HCT116 (cell line): ENCODE measurements around the gene UBE2S. TPM values are rescaled to one million over a fixed set of nuclear protein-coding genes. Genes with fewer than 3 reads are reported as not detected.

Experiments
- ATAC-seq: fragments of 200-7000 bp; cut with Tn5 transposase; 2 replicates; pipeline ENCODE4 v1.9.1; 2020; ENCODE audit warnings: mild to moderate bottlenecking, moderate library complexity
- BruUV-seq: library from RNA; stranded (reverse); fragments of 400-500 nt; replicated peaks from 2 replicates; lab custom pipeline; 2021; lab: Mats Ljungman, UMichigan
- CTCF ChIA-PET: fragments of 300-600 bp; sonication (Branson Sonifier 250); formaldehyde crosslinking; loops from one replicate; lab custom pipeline; 2021; ENCODE audit warnings: antibody characterized with exemption; lab: Charles Lee
- POLR2A ChIA-PET: fragments of 300-600, 350-600 bp; sonication (Branson Sonifier 250); formaldehyde crosslinking; loops from one replicate; lab custom pipeline; 2021; ENCODE audit warnings: antibody characterized with exemption; lab: Charles Lee
- RAD21 ChIA-PET, 2 experiments: fragments of 300-600 bp; sonication (Branson Sonifier 250); formaldehyde crosslinking; loops; one replicate each; lab custom pipeline; 2023; ENCODE audit warnings: low total read pairs in 2 of 2; ENCODE audit not compliant: uncharacterized antibody in 2 of 2, unreplicated experiment in 2 of 2, low non-redundant PET in 1 of 2; lab: Charles Lee
- DNase-seq: peaks from one replicate; pipeline ENCODE4 v3.0.0-alpha.2; 2010; ENCODE audit warnings: low read depth, low spot score
- H2AFZ ChIP-seq: fragments of 200-600 bp; shearing (Covaris generic), sonication (generic); 2 replicates; pipeline ENCODE4 v1.6.1; 2017; ENCODE audit warnings: low read depth, mixed run types, mixed read lengths, antibody characterized with exemption, low read length; ENCODE audit not compliant: poor library complexity, severe bottlenecking
- H3K27ac ChIP-seq: 2 replicates; pipeline ENCODE4 v1.5.1; 2012; ENCODE audit warnings: low read depth, low read length
- H3K27me3 ChIP-seq: fragments of 200-600 bp; sonication (generic); 2 replicates; pipeline ENCODE4 v1.6.1; 2016; ENCODE audit warnings: mixed run types, low read length, mixed read lengths; ENCODE audit not compliant: insufficient read depth
- H3K36me3 ChIP-seq, 2 experiments: fragments of 200-500 bp in 1 of 2; fragments of 200-600 bp in 1 of 2; sonication (Bioruptor generic) in 1 of 2; sonication (generic) in 1 of 2; 2 replicates each; pipeline versions ENCODE4 v1.5.1 to v1.6.1; 2014 to 2016; ENCODE audit warnings: low read length in 2 of 2, inconsistent platforms in 1 of 2, mixed read lengths in 1 of 2, mixed run types in 1 of 2; ENCODE audit not compliant: insufficient read depth in 2 of 2, control insufficient read depth in 1 of 2
- H3K4me1 ChIP-seq, 2 experiments: fragments of 200-600 bp in 1 of 2; sonication (generic) in 1 of 2; 2 replicates each; pipeline versions ENCODE4 v1.5.1 to v1.6.1; 2012 to 2017; ENCODE audit warnings: low read length in 2 of 2, inconsistent platforms in 1 of 2, mild to moderate bottlenecking in 1 of 2, mixed read lengths in 1 of 2, mixed run types in 1 of 2, moderate library complexity in 1 of 2; ENCODE audit not compliant: insufficient read depth in 2 of 2, control insufficient read depth in 1 of 2
- H3K4me2 ChIP-seq: fragments of 200-600 bp; sonication (generic); 2 replicates; pipeline ENCODE4 v1.6.1; 2017; ENCODE audit warnings: mixed run types, low read length, mixed read lengths
- H3K4me3 ChIP-seq, 2 experiments: fragments of 200-600 bp in 1 of 2; sonication (generic) in 1 of 2; replicated peaks in 1 of 2; 2 replicates each; pipeline ENCODE4 v1.5.1; 2011 to 2016; ENCODE audit warnings: low read length in 2 of 2, control low read depth in 1 of 2, low read depth in 1 of 2, mild to moderate bottlenecking in 1 of 2, mixed read lengths in 1 of 2, mixed run types in 1 of 2
- H3K79me2 ChIP-seq: fragments of 200-600 bp; sonication (generic); 2 replicates; pipeline ENCODE4 v1.6.1; 2017; ENCODE audit warnings: mild to moderate bottlenecking, mixed run types, low read length, moderate library complexity, mixed read lengths; ENCODE audit not compliant: insufficient read depth
- H3K9ac ChIP-seq: fragments of 200-600 bp; sonication (generic); 2 replicates; pipeline ENCODE4 v1.6.1; 2016; ENCODE audit warnings: low read length, mixed read lengths
- H3K9me2 ChIP-seq: fragments of 200-600 bp; sonication (generic), shearing (Covaris generic); 2 replicates; pipeline ENCODE4 v1.6.1; 2017; ENCODE audit warnings: mixed run types, mild to moderate bottlenecking, moderate library complexity; ENCODE audit not compliant: insufficient read depth
- H3K9me3 ChIP-seq, 2 experiments: fragments of 200-500 bp in 1 of 2; fragments of 200-600 bp in 1 of 2; sonication (Bioruptor generic) in 1 of 2; sonication (generic) in 1 of 2; 2 replicates each; pipeline ENCODE4 v1.6.1; 2014 to 2017; ENCODE audit warnings: low read length in 2 of 2, mixed read lengths in 2 of 2, inconsistent platforms in 1 of 2, low read depth in 1 of 2, mild to moderate bottlenecking in 1 of 2, mixed run types in 1 of 2, moderate library complexity in 1 of 2; ENCODE audit not compliant: control insufficient read depth in 1 of 2, insufficient read depth in 1 of 2
- H4K20me1 ChIP-seq: fragments of 200-600 bp; sonication (generic), shearing (Covaris generic); 2 replicates; pipeline ENCODE4 v1.6.1; 2017; ENCODE audit warnings: mixed run types, mild to moderate bottlenecking, moderate library complexity; ENCODE audit not compliant: insufficient read depth
- JUND ChIP-seq: IDR thresholded peaks from 2 replicates; pipeline ENCODE4 v1.6.1; 2012
- RAD21 ChIP-seq: IDR thresholded peaks from 2 replicates; pipeline ENCODE4 v1.6.1; 2012; ENCODE audit warnings: low read depth, mild to moderate bottlenecking
- SRF ChIP-seq: IDR thresholded peaks from 2 replicates; pipeline ENCODE4 v1.6.1; 2012; ENCODE audit warnings: low read depth
- YY1 ChIP-seq: IDR thresholded peaks from 2 replicates; pipeline ENCODE4 v1.6.1; 2011; ENCODE audit warnings: low read length, low read depth, moderate library complexity, mild to moderate bottlenecking; ENCODE audit not compliant: insufficient replicate concordance; ENCODE audit errors: extremely low read depth
- ZNF274 ChIP-seq: fragments of 200-500 bp; sonication (Bioruptor generic); IDR thresholded peaks from 2 replicates; pipeline ENCODE4 v1.6.1; 2014; ENCODE audit warnings: mild to moderate bottlenecking, low read depth, low read length, inconsistent platforms
- intact Hi-C: fragments of 100-400 bp; cut with micrococcal nuclease; formaldehyde crosslinking; loops from 2 replicates; pipeline ENCODE4 v1.10.0; 2022
- total RNA-seq: library from RNA; stranded (reverse); gene quantifications from one replicate; pipeline ENCODE4 v1.2.1, GENCODE V29; 2021; ENCODE audit not compliant: unreplicated experiment
- TF ChIP-seq, protein P1 (sequence below): IDR thresholded peaks from 2 replicates; pipeline ENCODE4 v1.6.1; 2011; ENCODE audit warnings: mild to moderate bottlenecking, low read length, moderate library complexity; ENCODE audit not compliant: insufficient replicate concordance; ENCODE audit errors: extremely low read depth
- TF ChIP-seq, protein P2 (sequence below): IDR thresholded peaks from 2 replicates; pipeline ENCODE4 v1.6.1; 2012

The UBE2S gene
- total RNA-seq, 1 experiment from 2014 or later = 515 TPM

DNA sequence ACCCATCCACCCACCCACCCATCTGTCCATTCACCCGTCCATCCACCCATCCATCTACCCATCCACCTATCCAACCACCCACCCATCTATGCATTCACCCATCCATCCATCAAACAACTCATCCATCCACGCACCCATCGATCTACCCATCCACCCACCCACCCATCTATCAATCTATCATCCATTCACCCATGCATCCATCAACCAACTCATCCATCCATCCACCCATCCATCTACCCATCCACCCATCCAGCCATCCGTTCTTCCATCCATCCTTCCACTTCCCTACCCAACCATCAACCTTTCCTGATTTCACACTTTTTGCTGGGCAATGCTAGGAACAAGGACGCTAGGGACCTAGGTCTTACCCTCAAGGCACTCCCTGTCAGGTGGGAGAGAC lies 25.6 kb downstream of the UBE2S start:
- ATAC-seq (no peak), DNase-seq (no peak)
- Histone ChIP-seq H3K36me3 (peaks cover 2 to 11% of the 10 kb centered on the region in 2 experiments; a peak in 2 of 4 replicates), H3K9me2 (no peaks in the 10 kb centered on the region), H3K9ac (no peak overlapping the region), H3K4me1 (peaks cover 1 to 33% of the 10 kb centered on the region in 2 experiments; a peak in 3 of 4 replicates), H2AFZ (no peak overlapping the region), H3K4me3 (no peak overlapping the region), H3K27ac (no peak overlapping the region), H3K4me2 (peak overlapping the region; percentile 95; the same call in 1 of the 2 replicates), H3K27me3 (no peaks in the 10 kb centered on the region), H4K20me1 (peaks cover 7% of the 10 kb centered on the region; the same call in 1 of the 2 replicates), H3K9me3 (no peaks in the 10 kb centered on the region), H3K79me2 (peaks cover 38% of the 10 kb centered on the region)
- BruUV-seq = no TSS peak
- RAD21 ChIA-PET = no interaction called here
- intact Hi-C loops = loop anchor here (5.0 kb wide), 1 partner anchor 80 kb away; no protein-coding TSS in a partner anchor
- POLR2A ChIA-PET = interaction anchor here (0.6 kb wide), 1 partner anchor 243 kb away, joined by 3 read pairs; the partner anchor contains the start of gene ZNF784
- TF ChIP-seq ZNF274 (no peak), JUND (no peak)
- CTCF ChIA-PET = no interaction called here

DNA sequence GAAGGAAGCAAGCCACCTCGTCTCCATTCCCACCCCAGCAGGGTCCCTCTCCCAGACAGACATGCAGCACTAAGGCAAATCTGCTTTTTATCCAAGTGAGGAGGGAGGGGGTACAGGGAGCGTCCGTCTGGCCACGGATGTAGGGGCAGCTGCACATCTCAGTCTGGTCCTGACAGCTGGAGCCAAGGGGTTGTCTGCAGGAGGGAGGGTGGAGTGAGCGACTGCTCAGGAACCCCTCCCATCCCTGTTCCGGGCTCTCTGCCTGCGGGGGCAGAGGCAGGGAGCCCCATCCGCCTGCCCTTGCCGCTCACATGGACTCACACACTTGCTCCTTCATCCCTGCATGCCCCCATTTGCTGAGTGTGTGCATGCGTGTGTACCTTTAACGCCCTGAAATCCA lies 28.4 kb downstream of the UBE2S start:
- Histone ChIP-seq H3K4me1 (peaks cover 14 to 45% of the 10 kb centered on the region in 2 experiments; a peak in 3 of 4 replicates), H3K27me3 (no peaks in the 10 kb centered on the region), H3K4me2 (no peak overlapping the region), H3K9me3 (no peaks in the 10 kb centered on the region), H3K9ac (no peak overlapping the region), H3K9me2 (no peaks in the 10 kb centered on the region), H4K20me1 (no peaks in the 10 kb centered on the region), H3K79me2 (peaks cover 18% of the 10 kb centered on the region), H3K27ac (no peak overlapping the region), H3K4me3 (no peak overlapping the region), H2AFZ (no peak overlapping the region), H3K36me3 (no peaks in the 10 kb centered on the region)
- TF ChIP-seq ZNF274 = no peak
- no peak for TF ChIP-seq YY1
- TF ChIP-seq RAD21 = no peak
- TF ChIP-seq, protein P1, sequence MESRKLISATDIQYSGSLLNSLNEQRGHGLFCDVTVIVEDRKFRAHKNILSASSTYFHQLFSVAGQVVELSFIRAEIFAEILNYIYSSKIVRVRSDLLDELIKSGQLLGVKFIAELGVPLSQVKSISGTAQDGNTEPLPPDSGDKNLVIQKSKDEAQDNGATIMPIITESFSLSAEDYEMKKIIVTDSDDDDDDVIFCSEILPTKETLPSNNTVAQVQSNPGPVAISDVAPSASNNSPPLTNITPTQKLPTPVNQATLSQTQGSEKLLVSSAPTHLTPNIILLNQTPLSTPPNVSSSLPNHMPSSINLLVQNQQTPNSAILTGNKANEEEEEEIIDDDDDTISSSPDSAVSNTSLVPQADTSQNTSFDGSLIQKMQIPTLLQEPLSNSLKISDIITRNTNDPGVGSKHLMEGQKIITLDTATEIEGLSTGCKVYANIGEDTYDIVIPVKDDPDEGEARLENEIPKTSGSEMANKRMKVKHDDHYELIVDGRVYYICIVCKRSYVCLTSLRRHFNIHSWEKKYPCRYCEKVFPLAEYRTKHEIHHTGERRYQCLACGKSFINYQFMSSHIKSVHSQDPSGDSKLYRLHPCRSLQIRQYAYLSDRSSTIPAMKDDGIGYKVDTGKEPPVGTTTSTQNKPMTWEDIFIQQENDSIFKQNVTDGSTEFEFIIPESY = no peak
- no peak for TF ChIP-seq SRF
- TF ChIP-seq, protein P2, sequence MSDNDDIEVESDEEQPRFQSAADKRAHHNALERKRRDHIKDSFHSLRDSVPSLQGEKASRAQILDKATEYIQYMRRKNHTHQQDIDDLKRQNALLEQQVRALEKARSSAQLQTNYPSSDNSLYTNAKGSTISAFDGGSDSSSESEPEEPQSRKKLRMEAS = no peak
- RAD21 ChIA-PET = no interaction called here
- POLR2A ChIA-PET = interaction anchor here (0.6 to 1.4 kb wide), 2 partner anchors 10 to 204 kb away, joined by 3 to 4 read pairs; no protein-coding TSS in a partner anchor
- BruUV-seq = no TSS peak
- CTCF ChIA-PET = no interaction called here
- ATAC-seq (no peak), DNase-seq (no peak)
- intact Hi-C loops = no loop called here
